Measurements from ENCODE around the gene DFFA. TPM values are rescaled to one million over a fixed set of nuclear protein-coding genes. Genes with fewer than 3 reads are reported as not detected.
A peak's percentile ranks its signal among the peaks of the same experiment; 100 is the strongest.
"Not testable (repeated sequence)": the region's sequence is repeated elsewhere in the genome, so short reads cannot be mapped to it uniquely, and the experiment has no call there.

Gene DFFA
- total RNA-seq, 2 experiments from 2014 or later, result 28.1 to 28.6 TPM

- H3K4me1 Mint-ChIP-seq, result peaks cover 89% of the 10 kb centered on the region
- H3K4me3 Mint-ChIP-seq, result peak overlapping the region; percentile 63
- ChIA-PET POLR2A (no interaction called here), CTCF (interaction anchor here (1.0 to 9.5 kb wide), 4 partner anchors 9 to 301 kb away, joined by 3 to 63 read pairs (median 4); partner anchors contain the start of gene KIF1B)
- H3K27ac Mint-ChIP-seq, result peak overlapping the region; percentile 95
- no peaks in the 10 kb centered on the region for H3K9me3 Mint-ChIP-seq
- no peak for DNase-seq
- H3K36me3 Mint-ChIP-seq (ENCODE audit: low read depth), result peaks cover 20% of the 10 kb centered on the region
- no peaks in the 10 kb centered on the region for H3K27me3 Mint-ChIP-seq
Measured at GRCh38 chr1:10511494-10511885, 39.2 kb upstream of the DFFA start.

- H3K27ac Mint-ChIP-seq, result peak overlapping the region; percentile 95
- CTCF ChIA-PET, result interaction anchor here (1.0 to 9.5 kb wide), 3 partner anchors 9 to 301 kb away, joined by 4 to 63 read pairs (median 4); partner anchors contain the start of gene KIF1B
- POLR2A ChIA-PET, result no interaction called here
- DNase-seq, result peak; percentile 91
- H3K4me3 Mint-ChIP-seq, result peak overlapping the region; percentile 63
- peaks cover 20% of the 10 kb centered on the region for H3K36me3 Mint-ChIP-seq (ENCODE audit: low read depth)
- peaks cover 84% of the 10 kb centered on the region for H3K4me1 Mint-ChIP-seq
- no peaks in the 10 kb centered on the region for H3K27me3 Mint-ChIP-seq
- no peaks in the 10 kb centered on the region for H3K9me3 Mint-ChIP-seq
Measured at GRCh38 chr1:10510520-10511493, 38.5 kb upstream of the DFFA start.

DNA sequence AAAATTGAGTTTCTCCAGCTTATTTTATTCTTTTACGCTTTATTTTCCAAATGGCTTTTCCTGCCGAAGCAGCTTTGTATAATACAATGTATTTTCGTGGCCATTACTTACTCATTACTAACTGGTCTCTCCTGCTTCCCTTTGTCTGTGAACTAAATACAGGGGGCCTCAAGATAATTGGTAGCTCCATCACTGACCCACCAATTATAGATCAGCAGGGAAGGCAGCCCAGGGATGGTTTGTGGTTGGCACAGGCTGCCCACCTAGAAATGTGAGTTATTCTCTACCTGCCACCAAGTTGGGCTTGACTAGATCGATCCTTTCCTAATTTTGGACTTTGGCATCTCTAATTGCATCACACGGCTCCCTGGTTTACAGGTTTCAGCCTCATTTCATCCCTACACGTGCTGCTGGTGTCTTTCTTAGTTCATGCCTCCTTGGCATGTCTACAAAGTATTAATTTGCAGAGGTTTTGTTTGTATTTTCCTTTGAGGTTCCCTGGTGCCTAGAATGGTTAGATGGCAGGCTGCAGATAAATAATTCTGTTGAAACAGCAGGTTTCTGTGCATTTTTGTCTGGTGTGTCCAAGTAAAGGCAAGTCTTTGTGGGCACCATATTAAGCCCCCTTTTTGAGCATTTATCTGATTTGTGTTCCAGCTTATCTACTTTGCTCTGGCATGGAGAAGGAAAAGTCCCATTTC, 37.6 kb upstream of the DFFA start:
- peak overlapping the region; percentile 95 for H3K27ac Mint-ChIP-seq
- no peak for DNase-seq
- H3K4me1 Mint-ChIP-seq, result peaks cover 79% of the 10 kb centered on the region
- CTCF ChIA-PET, result interaction anchor here (1.4 to 9.5 kb wide), 3 partner anchors 12 to 300 kb away, joined by 4 to 63 read pairs (median 20); partner anchors contain the start of gene KIF1B
- H3K36me3 Mint-ChIP-seq (ENCODE audit: low read depth), result peaks cover 20% of the 10 kb centered on the region
- peak overlapping the region; percentile 63 for H3K4me3 Mint-ChIP-seq
- no peaks in the 10 kb centered on the region for H3K27me3 Mint-ChIP-seq
- no peaks in the 10 kb centered on the region for H3K9me3 Mint-ChIP-seq
- POLR2A ChIA-PET, result no interaction called here

DNA sequence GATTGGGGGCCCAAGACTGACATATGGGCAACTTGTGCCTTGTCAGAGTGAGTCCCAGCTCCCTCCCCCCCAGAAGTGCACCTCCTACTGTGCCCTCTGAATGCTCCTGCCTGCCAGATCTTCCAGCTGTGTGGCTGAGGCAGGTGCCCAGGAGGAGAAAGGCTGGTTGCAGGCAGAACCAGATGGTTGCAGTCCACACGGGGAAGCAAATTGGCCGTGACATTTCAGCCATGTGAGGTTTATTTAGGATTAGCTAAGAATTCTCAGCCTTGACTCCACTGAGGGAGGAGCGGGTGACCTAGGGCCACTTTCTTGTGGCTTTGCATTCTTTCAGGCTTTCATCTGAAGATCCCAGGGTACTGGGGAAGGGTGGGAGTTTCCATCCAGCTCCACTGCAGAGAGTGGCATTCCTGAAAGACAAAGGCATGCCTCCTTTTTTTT, 36.2 kb upstream of the DFFA start:
- DNase-seq, result no peak
- no peak overlapping the region for H3K4me3 Mint-ChIP-seq
- H3K27me3 Mint-ChIP-seq, result no peaks in the 10 kb centered on the region
- H3K36me3 Mint-ChIP-seq (ENCODE audit: low read depth), result peaks cover 15% of the 10 kb centered on the region
- CTCF ChIA-PET, result interaction anchor here (0.6 to 9.5 kb wide), 7 partner anchors 10 to 401 kb away, joined by 3 to 63 read pairs (median 3); no protein-coding TSS in a partner anchor
- no peak overlapping the region for H3K27ac Mint-ChIP-seq
- POLR2A ChIA-PET, result no interaction called here
- no peaks in the 10 kb centered on the region for H3K9me3 Mint-ChIP-seq
- peaks cover 67% of the 10 kb centered on the region for H3K4me1 Mint-ChIP-seq

GRCh38 chr1:10507111-10507879, 35.0 kb upstream of the DFFA start:
- H3K9me3 Mint-ChIP-seq, result no peaks in the 10 kb centered on the region
- peak overlapping the region; percentile 70 for H3K27ac Mint-ChIP-seq
- no peaks in the 10 kb centered on the region for H3K27me3 Mint-ChIP-seq
- ChIA-PET POLR2A (interaction anchor here (1.0 kb wide), 1 partner anchor 12 kb away, joined by 8 read pairs; no protein-coding TSS in a partner anchor), CTCF (interaction anchor here (0.6 to 9.5 kb wide), 14 partner anchors 9 to 804 kb away, joined by 3 to 63 read pairs (median 4); partner anchors contain the start of gene KIF1B)
- peak; percentile 69 for DNase-seq
- peaks cover 7% of the 10 kb centered on the region for H3K36me3 Mint-ChIP-seq (ENCODE audit: low read depth)
- no peak overlapping the region for H3K4me3 Mint-ChIP-seq
- H3K4me1 Mint-ChIP-seq, result peaks cover 58% of the 10 kb centered on the region

DNA sequence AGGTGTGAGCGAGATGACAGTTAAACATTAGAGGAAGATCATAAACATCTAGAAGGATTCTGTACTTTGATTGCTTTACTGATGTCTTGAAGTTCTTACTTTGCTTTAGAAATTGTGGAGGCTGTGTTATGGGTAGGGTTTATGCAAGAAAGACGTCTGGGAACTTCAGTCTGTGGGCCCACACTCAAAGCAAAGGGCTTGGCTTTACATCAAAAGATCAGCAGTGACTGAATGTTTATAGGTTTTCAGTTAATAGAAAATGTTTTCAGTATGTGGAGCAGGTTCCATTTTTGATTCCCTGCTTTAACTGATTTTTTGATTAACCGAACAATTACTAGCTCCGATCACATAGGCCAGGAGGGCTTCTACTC, 34.3 kb upstream of the DFFA start:
- DNase-seq, result no peak
- Mint-ChIP-seq H3K36me3 (ENCODE audit: low read depth) (peaks cover 7% of the 10 kb centered on the region), H3K27ac (no peak overlapping the region), H3K4me3 (no peak overlapping the region), H3K4me1 (peaks cover 58% of the 10 kb centered on the region), H3K27me3 (no peaks in the 10 kb centered on the region), H3K9me3 (no peaks in the 10 kb centered on the region)
- POLR2A ChIA-PET, result interaction anchor here (1.0 kb wide), 1 partner anchor 12 kb away, joined by 8 read pairs; no protein-coding TSS in a partner anchor
- CTCF ChIA-PET, result interaction anchor here (1.0 to 9.5 kb wide), 5 partner anchors 8 to 363 kb away, joined by 4 to 63 read pairs (median 4); partner anchors contain the start of gene KIF1B

DNA sequence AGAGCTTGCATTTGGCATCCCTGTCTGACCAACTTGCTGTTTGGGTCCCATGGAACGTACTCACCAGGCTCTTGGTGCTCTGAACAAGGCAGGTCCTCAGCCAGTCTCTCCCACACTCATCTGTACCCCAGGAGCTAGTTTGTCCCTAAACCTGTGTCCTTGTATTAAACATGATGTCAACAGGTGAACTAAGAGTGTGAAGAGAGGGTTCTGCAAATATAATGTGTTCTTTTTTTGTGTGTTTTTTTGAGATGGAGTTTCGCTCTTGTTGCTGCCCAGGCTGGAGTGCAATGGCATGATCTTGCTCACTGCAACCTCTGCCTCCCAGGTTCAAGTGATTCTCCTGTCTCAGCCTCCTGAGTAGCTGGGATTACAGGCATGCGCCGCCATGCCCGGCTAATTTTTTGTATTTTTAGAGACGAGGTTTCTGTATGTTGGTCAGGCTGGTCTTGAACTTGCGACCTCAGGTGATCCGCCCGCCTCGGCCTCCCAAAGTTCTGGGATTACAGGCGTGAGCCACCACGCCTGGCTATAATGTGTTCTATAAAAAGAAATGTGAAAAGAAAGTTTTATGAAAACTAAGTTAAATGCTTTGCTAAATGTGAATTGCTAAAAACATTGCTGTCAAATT, 33.8 kb upstream of the DFFA start:
- POLR2A ChIA-PET; H3K36me3 Mint-ChIP-seq (ENCODE audit: low read depth); H3K27ac Mint-ChIP-seq; H3K4me3 Mint-ChIP-seq; H3K27me3 Mint-ChIP-seq; DNase-seq; H3K9me3 Mint-ChIP-seq: not testable (repeated sequence)
- CTCF ChIA-PET, result interaction anchor here (1.6 to 9.5 kb wide), 3 partner anchors 13 to 360 kb away, joined by 4 to 63 read pairs (median 4); partner anchors contain the start of gene KIF1B
- peaks cover 53% of the 10 kb centered on the region for H3K4me1 Mint-ChIP-seq

GRCh38 chr1:10504249-10504648, 31.9 kb upstream of the DFFA start:
- H3K4me3 Mint-ChIP-seq, result no peak overlapping the region
- H3K36me3 Mint-ChIP-seq (ENCODE audit: low read depth), result peaks cover 10% of the 10 kb centered on the region
- ChIA-PET POLR2A (no interaction called here), CTCF (interaction anchor here (1.0 to 9.5 kb wide), 4 partner anchors 9 to 74 kb away, joined by 4 to 63 read pairs (median 4); partner anchors contain the start of gene CENPS)
- no peak overlapping the region for H3K27ac Mint-ChIP-seq
- no peaks in the 10 kb centered on the region for H3K9me3 Mint-ChIP-seq
- DNase-seq, result no peak
- no peaks in the 10 kb centered on the region for H3K27me3 Mint-ChIP-seq
- peaks cover 44% of the 10 kb centered on the region for H3K4me1 Mint-ChIP-seq

DNA sequence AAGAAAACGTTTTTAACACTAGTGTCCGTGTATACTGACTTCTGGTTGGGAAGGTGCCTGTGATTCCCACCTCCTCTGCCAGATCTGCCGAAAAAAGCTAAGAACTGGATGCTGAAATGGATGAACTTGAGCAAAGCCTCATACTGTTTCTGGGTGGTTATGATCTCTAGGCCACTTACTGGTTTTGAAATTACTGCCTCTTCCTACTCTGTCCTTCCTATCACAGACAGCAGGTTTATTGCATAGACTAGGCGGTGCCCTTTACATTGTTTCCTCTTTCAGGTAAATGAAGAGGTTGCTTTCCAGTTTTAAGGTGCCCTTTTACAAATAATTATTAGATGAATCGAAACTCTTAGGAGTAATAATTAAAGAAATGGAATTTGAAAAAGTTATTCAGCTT, 29.9 kb upstream of the DFFA start:
- H3K27me3 Mint-ChIP-seq, result no peaks in the 10 kb centered on the region
- H3K36me3 Mint-ChIP-seq (ENCODE audit: low read depth), result peaks cover 5% of the 10 kb centered on the region
- no peaks in the 10 kb centered on the region for H3K9me3 Mint-ChIP-seq
- H3K27ac Mint-ChIP-seq, result no peak overlapping the region
- ChIA-PET CTCF (interaction anchor here (0.6 to 9.5 kb wide), 2 partner anchors 9 to 70 kb away, joined by 3 to 63 read pairs; no protein-coding TSS in a partner anchor), POLR2A (interaction anchor here (0.6 kb wide), 1 partner anchor 34 kb away, joined by 3 read pairs; no protein-coding TSS in a partner anchor)
- peaks cover 48% of the 10 kb centered on the region for H3K4me1 Mint-ChIP-seq
- no peak for DNase-seq
- no peak overlapping the region for H3K4me3 Mint-ChIP-seq

DNA sequence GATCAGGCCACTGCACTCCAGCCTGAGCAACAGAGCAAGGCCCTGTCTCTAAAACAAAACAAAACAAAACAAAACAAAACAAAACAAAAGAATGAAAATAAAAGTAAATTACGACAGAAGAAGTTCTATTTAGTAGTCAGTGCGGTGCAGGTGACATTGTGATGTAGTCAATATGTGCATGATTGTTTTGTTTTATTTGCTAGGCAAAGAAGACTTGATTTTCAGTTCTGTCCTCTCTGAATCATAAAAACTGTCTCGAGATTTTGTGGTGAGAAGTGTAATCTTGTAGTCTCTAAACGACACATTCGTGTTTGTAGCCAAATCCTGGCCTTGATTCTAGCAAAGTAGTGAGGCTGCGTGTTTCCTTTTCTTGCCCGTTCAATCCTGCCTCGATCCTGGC, 25.9 kb upstream of the DFFA start:
- H3K27ac Mint-ChIP-seq, result no peak overlapping the region
- DNase-seq, result no peak
- peaks cover 15% of the 10 kb centered on the region for H3K36me3 Mint-ChIP-seq (ENCODE audit: low read depth)
- peaks cover 70% of the 10 kb centered on the region for H3K4me1 Mint-ChIP-seq
- CTCF ChIA-PET, result interaction anchor here (2.7 to 8.4 kb wide), 2 partner anchors 10 to 67 kb away, joined by 20 to 61 read pairs; partner anchors contain the start of gene CENPS
- POLR2A ChIA-PET, result no interaction called here
- H3K9me3 Mint-ChIP-seq, result no peaks in the 10 kb centered on the region
- no peak overlapping the region for H3K4me3 Mint-ChIP-seq
- no peaks in the 10 kb centered on the region for H3K27me3 Mint-ChIP-seq

- no peak for DNase-seq
- Mint-ChIP-seq H3K36me3 (ENCODE audit: low read depth) (peaks cover 15% of the 10 kb centered on the region), H3K27ac (no peak overlapping the region), H3K27me3 (no peaks in the 10 kb centered on the region), H3K4me1 (peaks cover 65% of the 10 kb centered on the region), H3K4me3 (no peak overlapping the region), H3K9me3 (no peaks in the 10 kb centered on the region)
- POLR2A ChIA-PET, result no interaction called here
- CTCF ChIA-PET, result interaction anchor here (1.7 to 8.4 kb wide), 3 partner anchors 11 to 370 kb away, joined by 5 to 61 read pairs (median 20); partner anchors contain the start of gene CENPS
Measured at GRCh38 chr1:10497109-10497508, 24.8 kb upstream of the DFFA start.

Measured in activated CD4-positive, alpha-beta T cell treated with anti-CD3 and anti-CD28 coated beads, Interleukin-2, amount 10 ng/mL, durations not matched to agents 7 days and 5 days (primary cell).